ENCODE results near the gene SEC24C.
"Not testable (repeated sequence)": the region's sequence is repeated elsewhere in the genome, so short reads cannot be mapped to it uniquely, and the experiment has no call there.

GRCh38 chr10:73740501-73741254 lies 3.5 kb upstream of the SEC24C start:
- not testable (repeated sequence) for TF ChIP-seq CTCF (conservative IDR thresholded peaks at IDR 0.05; ENCODE audit: low read length); EZH2phosphoT487 (IDR thresholded peaks at IDR 0.05; ENCODE audit: borderline replicate concordance, low read depth, low read length)
